ENCODE data around the gene DNM3.

GRCh38 chr1:172212124-172212523 is 370.8 kb downstream of the DNM3 start:
- TF ChIP-seq ATF2 (tag by site-specific recombination; IDR thresholded peaks at IDR 0.05; ENCODE audit: low read depth), result no peak
- TF ChIP-seq ZNF18 (tag by site-specific recombination; IDR thresholded peaks at IDR 0.05), result no peak
- no peak for TF ChIP-seq ZNF24 (tag by site-specific recombination; IDR thresholded peaks at IDR 0.05)
- no peak for TF ChIP-seq CTCF (tag by site-specific recombination; IDR thresholded peaks at IDR 0.05)
- no peak for TF ChIP-seq ZBTB49 (tag by site-specific recombination; IDR thresholded peaks at IDR 0.05; ENCODE audit: low read depth)
- TF ChIP-seq ZNF324 (tag by site-specific recombination; IDR thresholded peaks at IDR 0.05), result no peak
- TF ChIP-seq ZNF274 (IDR thresholded peaks at IDR 0.05; ENCODE audit: low read length), result no peak
- TF ChIP-seq ZNF274 (tag by site-specific recombination; IDR thresholded peaks at IDR 0.05; ENCODE audit: borderline replicate concordance), result no peak
- TF ChIP-seq TSHZ1 (tag by site-specific recombination; IDR thresholded peaks at IDR 0.05; ENCODE audit: borderline replicate concordance), result no peak
- TF ChIP-seq SCRT2 (tag by site-specific recombination; IDR thresholded peaks at IDR 0.05), result no peak
